GM12873 (cell line): ENCODE results near the gene GPR17.

ENCODE experiments used
- TF ChIP-seq, protein P1 (sequence below): IDR thresholded peaks from 2 replicates; pipeline ENCODE4 v1.5.1; 2012; ENCODE audit warnings: low read depth, mild to moderate bottlenecking, moderate library complexity, low read length, control low read depth; ENCODE audit not compliant: insufficient read depth; ENCODE audit errors: missing control alignments

GPR17 gene

DNA sequence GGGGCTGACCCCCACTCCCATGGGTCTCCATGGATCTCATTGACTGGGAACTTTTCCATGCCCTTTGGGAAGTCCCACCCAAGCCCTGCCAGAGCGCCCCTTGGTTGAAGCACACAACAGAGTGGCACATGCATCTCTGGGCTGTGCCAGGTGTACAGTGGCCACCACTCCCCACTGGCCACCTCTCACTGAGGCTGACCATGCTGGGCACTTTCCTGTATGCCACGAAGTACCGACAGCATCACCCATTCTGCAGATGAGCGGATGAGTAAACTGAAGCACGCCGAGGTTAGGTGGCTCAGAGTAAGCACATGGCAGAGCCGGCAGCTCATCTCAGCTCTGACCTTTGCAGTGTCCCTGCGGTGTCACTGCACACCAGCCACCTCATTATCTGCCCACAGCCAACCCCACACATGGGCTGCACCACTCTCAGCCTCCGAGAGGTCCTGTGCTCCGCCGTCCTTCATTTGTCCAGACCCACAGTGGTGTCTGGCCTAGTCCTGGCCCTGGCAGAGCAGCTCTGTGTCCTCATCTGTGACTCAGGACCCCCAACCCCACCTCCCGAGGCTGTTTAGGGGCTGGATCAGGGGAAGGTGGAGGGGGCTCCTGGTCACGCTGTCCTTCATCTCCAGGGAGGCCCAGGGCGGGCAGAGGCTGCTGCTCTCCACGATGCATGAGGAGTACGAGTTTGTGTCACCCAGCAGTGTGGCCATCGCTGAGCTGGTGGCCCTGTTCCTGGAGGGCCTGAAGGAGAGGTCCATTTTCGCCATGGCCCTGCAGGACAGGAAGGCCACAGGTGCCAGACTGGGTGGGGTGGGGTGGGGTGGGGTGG lies 18.0 kb upstream of the GPR17 start:
- TF ChIP-seq, protein P1, sequence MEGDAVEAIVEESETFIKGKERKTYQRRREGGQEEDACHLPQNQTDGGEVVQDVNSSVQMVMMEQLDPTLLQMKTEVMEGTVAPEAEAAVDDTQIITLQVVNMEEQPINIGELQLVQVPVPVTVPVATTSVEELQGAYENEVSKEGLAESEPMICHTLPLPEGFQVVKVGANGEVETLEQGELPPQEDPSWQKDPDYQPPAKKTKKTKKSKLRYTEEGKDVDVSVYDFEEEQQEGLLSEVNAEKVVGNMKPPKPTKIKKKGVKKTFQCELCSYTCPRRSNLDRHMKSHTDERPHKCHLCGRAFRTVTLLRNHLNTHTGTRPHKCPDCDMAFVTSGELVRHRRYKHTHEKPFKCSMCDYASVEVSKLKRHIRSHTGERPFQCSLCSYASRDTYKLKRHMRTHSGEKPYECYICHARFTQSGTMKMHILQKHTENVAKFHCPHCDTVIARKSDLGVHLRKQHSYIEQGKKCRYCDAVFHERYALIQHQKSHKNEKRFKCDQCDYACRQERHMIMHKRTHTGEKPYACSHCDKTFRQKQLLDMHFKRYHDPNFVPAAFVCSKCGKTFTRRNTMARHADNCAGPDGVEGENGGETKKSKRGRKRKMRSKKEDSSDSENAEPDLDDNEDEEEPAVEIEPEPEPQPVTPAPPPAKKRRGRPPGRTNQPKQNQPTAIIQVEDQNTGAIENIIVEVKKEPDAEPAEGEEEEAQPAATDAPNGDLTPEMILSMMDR, result no peak

DNA sequence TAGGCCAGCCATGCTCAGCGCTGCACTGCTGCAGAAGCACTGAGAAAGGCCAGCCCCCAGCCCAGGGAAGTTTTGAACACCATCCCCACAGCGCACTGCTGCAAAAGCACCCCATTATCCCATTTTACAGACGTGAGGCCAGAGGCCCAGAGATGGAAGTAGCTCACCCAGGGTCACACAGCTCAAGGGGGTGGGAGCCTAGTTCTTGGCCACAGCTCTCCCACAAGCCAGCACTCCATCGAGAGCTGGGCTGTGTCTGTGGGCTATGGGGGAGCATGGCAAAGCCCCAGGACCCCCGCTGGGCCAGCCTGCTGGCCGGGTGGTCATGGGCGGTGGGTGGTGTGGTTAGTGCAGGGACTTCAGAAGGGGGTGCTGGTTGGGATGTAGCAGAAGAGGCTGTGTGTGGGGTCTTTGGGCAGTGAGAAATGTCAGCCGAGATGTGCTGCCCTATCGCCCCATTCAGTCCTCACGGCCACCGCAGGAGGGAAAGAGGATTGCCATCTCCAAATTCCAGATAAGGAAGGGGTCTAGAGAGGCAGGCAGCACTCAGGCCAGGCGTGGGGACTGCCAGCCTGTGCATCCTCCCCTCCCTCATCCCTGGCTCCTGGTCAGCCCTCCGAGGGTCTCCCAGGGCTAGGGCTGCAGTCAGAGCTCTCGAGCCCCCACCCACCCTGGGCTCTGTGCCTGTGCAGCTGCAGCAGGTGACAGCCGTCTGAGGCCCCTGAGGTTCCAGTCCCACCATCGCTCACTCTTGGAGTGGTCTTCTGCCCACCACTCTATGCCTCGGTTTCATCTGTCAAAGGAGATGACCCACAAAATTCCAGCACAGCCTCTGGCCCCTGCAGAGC lies 17.0 kb upstream of the GPR17 start:
- TF ChIP-seq, protein P1, result no peak

DNA sequence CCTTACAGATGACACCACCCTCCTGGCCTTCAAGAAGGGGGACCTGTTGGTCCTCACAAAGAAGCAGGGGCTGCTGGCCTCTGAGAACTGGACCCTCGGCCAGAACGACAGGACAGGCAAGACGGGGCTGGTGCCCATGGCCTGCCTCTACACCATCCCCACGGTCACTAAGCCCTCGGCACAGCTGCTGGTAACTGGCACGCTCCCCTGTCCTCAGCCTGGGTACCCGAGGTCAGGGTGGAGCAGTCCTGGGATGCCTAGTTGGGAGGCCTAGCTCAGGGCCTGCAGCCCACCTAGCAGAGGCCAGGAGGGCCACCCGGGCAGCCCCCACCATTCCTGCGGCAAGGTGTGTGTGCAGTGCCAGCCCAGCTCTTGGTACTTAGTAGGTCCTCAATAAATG lies 16.3 kb upstream of the GPR17 start:
- TF ChIP-seq, protein P1, result no peak

DNA sequence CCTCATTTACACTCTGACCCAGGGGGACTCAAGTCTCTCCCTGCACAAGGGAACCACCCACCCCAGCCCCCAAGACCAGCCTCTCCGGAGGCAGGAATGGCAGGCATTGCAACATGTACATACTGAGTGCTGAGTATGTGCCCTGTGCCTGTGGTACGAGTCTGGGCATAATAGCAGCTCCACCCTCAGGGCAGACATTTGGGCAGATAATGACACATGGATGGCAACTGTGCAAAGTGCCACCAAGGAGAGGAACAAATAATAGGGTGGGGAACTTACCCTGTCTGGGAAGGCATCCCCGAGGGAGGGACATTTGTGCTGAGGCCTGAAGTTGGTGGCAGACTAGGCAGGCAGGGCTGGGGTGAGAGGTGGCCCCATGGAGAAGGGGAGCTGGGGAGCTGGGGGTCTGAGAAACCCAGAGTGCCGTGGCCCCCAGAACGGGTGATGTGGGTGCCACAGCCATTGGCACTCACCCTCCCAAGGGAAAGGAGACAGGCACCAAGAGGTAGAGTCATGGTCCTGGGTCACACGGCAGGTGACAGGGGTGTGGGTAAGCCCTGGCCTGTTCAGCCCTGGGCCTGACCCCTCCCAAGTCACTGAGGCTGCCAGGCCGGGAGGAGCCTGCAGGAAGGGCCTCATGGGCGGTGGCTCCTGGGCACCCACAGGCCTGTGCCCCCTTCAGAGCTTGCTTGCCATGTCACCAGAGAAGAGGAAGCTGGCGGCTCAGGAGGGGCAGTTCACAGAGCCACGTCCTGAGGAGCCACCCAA lies 15.7 kb upstream of the GPR17 start:
- TF ChIP-seq, protein P1, result no peak

DNA sequence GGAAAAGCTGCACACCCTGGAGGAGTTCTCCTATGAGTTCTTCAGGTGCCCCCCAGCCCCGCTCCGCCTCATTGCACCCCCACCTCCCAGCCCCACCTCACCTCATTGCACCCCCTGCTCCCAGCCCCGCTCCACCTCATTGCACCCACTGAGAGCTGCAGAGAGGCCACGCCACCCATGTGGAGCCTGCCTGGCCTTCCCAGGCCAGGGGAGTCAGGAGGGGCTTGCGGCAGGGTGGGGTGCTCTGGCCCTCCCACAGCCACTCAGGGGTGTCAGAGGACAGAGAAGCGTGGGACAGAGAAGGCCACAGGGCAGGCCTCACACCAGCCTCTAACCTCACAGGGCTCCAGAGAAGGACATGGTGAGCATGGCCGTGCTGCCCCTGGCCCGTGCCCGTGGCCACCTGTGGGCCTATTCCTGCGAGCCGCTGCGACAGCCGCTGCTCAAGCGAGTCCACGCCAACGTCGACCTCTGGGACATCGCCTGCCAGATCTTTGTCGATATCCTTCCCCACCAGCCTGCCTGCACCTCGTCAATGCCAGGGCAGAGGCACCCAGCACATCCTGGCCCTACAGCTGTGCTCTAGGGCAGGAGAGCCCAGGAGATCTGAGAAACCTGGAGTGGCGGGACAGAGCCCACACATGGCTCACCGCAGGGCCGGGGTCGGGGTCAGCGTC lies 15.0 kb upstream of the GPR17 start:
- TF ChIP-seq, protein P1, result no peak

DNA sequence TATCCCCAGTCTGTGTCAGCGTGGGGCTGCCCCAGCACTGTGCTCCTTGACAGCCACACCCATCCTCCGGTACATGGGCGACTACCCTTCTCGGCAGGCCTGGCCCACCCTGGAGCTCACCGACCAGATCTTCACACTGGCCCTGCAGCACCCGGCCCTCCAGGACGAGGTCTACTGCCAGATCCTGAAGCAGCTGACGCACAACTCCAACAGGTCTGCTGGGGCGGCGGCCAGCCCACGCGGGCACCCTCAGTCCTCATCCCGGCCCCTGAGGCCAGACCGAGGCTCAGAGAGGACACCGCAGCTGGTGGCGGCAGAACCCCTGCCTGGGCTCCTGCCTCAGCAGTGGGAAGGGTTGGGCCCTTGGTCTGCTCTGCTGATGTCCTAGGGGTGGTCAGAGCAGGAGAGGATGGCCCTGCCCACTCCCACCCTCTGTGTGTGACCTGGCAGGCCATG lies 14.4 kb upstream of the GPR17 start:
- TF ChIP-seq, protein P1, result no peak
